ENCODE measurements around the gene RIBC2. TPM values are rescaled to one million over a fixed set of nuclear protein-coding genes. Genes with fewer than 3 reads are reported as not detected.

The RIBC2 gene
- total RNA-seq, 3 donors from 2014 or later (not counting 1 experiment from before 2014, with no cell fraction given), result 0.38 to 0.86 TPM; not detected in 1

GRCh38 chr22:45428391-45429385 lies 15.2 kb downstream of the RIBC2 start:
- peaks cover 8% of the 10 kb centered on the region for H3K4me1 ChIP-seq (ENCODE audit: control insufficient read depth, insufficient read depth, low read length)
- DNase-seq (no peak), ATAC-seq (no peak)
- Mint-ChIP-seq H3K27ac (no peak overlapping the region), H3K4me1 (no peaks in the 10 kb centered on the region), H3K36me3 (no peaks in the 10 kb centered on the region), H3K9me3 (no peaks in the 10 kb centered on the region), H3K27me3 (ENCODE audit: low read depth in 2 of 2) (no peaks in the 10 kb centered on the region), H3K4me3 (no peak overlapping the region)
- H3K36me3 ChIP-seq (ENCODE audit: control insufficient read depth, insufficient read depth, low read length), result no peaks in the 10 kb centered on the region
- H3K9me3 ChIP-seq (ENCODE audit: control insufficient read depth, insufficient read depth, low read length), result no peaks in the 10 kb centered on the region
- no peak overlapping the region for H3K4me3 ChIP-seq (ENCODE audit: low read length)
- intact Hi-C loops (cut with micrococcal nuclease), result no loop called here
- H3K27ac ChIP-seq (ENCODE audit: low read length), result no peak overlapping the region
- H3K27me3 ChIP-seq (ENCODE audit: control insufficient read depth, insufficient read depth, low read length), result no peaks in the 10 kb centered on the region
- 91% methylated on average over 19 of the region's 19 CpGs for WGBS (ENCODE audit: insufficient coverage)
- TF ChIP-seq, protein P1, sequence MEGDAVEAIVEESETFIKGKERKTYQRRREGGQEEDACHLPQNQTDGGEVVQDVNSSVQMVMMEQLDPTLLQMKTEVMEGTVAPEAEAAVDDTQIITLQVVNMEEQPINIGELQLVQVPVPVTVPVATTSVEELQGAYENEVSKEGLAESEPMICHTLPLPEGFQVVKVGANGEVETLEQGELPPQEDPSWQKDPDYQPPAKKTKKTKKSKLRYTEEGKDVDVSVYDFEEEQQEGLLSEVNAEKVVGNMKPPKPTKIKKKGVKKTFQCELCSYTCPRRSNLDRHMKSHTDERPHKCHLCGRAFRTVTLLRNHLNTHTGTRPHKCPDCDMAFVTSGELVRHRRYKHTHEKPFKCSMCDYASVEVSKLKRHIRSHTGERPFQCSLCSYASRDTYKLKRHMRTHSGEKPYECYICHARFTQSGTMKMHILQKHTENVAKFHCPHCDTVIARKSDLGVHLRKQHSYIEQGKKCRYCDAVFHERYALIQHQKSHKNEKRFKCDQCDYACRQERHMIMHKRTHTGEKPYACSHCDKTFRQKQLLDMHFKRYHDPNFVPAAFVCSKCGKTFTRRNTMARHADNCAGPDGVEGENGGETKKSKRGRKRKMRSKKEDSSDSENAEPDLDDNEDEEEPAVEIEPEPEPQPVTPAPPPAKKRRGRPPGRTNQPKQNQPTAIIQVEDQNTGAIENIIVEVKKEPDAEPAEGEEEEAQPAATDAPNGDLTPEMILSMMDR (IDR thresholded peaks at IDR 0.05), result no peak

DNA sequence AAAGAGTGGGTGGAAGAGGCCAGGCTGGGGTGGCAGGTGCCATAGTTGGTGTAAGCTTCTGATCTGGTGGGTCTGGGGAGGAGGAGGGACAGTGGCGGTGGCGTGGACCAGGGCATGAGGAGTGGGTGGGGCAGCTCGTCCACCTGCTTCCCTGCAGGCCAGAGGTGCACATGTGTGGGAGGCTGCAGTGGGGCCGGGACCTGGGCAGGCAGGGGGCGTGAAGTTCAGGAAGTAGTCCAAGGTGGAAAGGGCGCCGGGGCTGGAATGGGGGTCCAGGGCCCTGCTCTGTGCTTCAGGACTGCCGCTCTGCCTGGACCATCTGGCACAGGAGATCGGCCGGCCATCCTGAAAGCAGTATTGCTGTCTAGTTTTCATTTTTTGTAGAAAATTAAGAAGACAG lies 15.9 kb downstream of the RIBC2 start:
- H3K4me3 Mint-ChIP-seq, result no peak overlapping the region
- DNase-seq, result no peak

DNA sequence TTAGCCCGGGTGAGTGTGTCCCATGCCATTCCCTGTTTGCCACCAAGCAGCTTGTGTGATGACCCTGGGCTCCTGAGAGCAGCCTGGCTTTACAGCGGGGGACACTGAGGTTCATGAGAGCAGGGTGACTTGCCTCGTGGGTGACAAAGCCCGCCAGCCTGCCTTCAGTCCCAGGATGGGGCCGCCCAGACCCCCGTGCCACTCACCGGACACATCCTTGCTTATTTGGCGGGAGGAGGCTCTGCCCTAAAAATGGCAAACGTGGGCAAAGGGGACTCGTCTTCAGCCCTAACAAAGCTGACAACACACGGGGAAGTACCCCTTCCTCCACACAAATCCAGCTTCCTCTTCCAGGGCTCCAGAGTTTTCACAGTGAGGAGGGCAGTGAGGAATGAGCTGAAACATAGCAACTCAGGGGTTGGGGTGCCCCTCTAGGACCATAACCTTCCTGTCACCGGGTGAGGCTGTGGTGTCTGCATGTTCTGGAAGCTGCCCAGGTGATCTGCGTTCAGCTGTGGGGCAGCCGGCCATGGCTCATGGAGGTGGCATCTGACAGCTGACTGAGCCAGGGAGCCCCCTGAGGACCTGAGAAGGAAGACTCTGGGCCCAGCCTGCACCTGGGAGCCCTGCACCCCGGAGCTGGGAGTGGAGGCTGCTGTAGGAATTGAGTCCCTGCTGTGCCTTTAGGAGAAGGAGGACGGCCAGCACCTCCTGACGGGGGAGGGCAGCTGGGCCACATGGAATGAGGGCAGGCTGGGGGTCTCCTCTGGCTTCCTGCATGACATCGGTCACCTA lies 16.7 kb downstream of the RIBC2 start:
- peaks cover 5% of the 10 kb centered on the region for H3K4me1 ChIP-seq (ENCODE audit: control insufficient read depth, insufficient read depth, low read length)
- H3K27me3 ChIP-seq (ENCODE audit: control insufficient read depth, insufficient read depth, low read length), result no peaks in the 10 kb centered on the region
- Mint-ChIP-seq H3K27ac (no peak overlapping the region), H3K4me1 (peaks cover 0 to under 1% of the 10 kb centered on the region in 2 donors), H3K36me3 (no peaks in the 10 kb centered on the region), H3K9me3 (no peaks in the 10 kb centered on the region), H3K27me3 (ENCODE audit: low read depth in 2 of 2) (no peaks in the 10 kb centered on the region), H3K4me3 (no peak overlapping the region)
- intact Hi-C loops (cut with micrococcal nuclease), result no loop called here
- H3K36me3 ChIP-seq (ENCODE audit: control insufficient read depth, insufficient read depth, low read length), result no peaks in the 10 kb centered on the region
- TF ChIP-seq, protein P1 (IDR thresholded peaks at IDR 0.05), result no peak
- no peaks in the 10 kb centered on the region for H3K9me3 ChIP-seq (ENCODE audit: control insufficient read depth, insufficient read depth, low read length)
- ATAC-seq (no peak), DNase-seq (no peak)
- 92% methylated on average over 17 of the region's 18 CpGs for WGBS (ENCODE audit: insufficient coverage)
- H3K27ac ChIP-seq (ENCODE audit: low read length), result no peak overlapping the region
- H3K4me3 ChIP-seq (ENCODE audit: low read length), result no peak overlapping the region

More for the DNA sequence above, 15.9 kb downstream of the RIBC2 start:
- 87% methylated on average over 10 of the region's 10 CpGs for WGBS (ENCODE audit: insufficient coverage)
- H3K36me3 ChIP-seq (ENCODE audit: control insufficient read depth, insufficient read depth, low read length), result no peaks in the 10 kb centered on the region
- H3K9me3 ChIP-seq (ENCODE audit: control insufficient read depth, insufficient read depth, low read length), result no peaks in the 10 kb centered on the region
- TF ChIP-seq, protein P1 (IDR thresholded peaks at IDR 0.05), result no peak
- no peak for ATAC-seq
- Mint-ChIP-seq H3K36me3 (no peaks in the 10 kb centered on the region), H3K9me3 (no peaks in the 10 kb centered on the region), H3K27ac (no peak overlapping the region), H3K27me3 (ENCODE audit: low read depth in 2 of 2) (no peaks in the 10 kb centered on the region), H3K4me1 (no peaks in the 10 kb centered on the region)
- no peaks in the 10 kb centered on the region for H3K27me3 ChIP-seq (ENCODE audit: control insufficient read depth, insufficient read depth, low read length)
- no peak overlapping the region for H3K4me3 ChIP-seq (ENCODE audit: low read length)
- H3K4me1 ChIP-seq (ENCODE audit: control insufficient read depth, insufficient read depth, low read length), result peaks cover 6% of the 10 kb centered on the region
- intact Hi-C loops (cut with micrococcal nuclease), result no loop called here
- H3K27ac ChIP-seq (ENCODE audit: low read length), result no peak overlapping the region
